Activated naive CD8-positive, alpha-beta T cell treated with anti-CD3 and anti-CD28 coated beads, Interleukin-2, amount 10 ng/mL, durations not matched to agents 7 days and 5 days (primary cell): ENCODE data around the gene PRKCQ. TPM values are rescaled to one million over a fixed set of nuclear protein-coding genes. Genes with fewer than 3 reads are reported as not detected.

ENCODE experiments used
- ATAC-seq: fragments of 150-1000 bp; cut with Tn5 transposase; one replicate; pipeline ENCODE4 v1.10.0; 2021; ENCODE audit warnings: low read depth, moderate library complexity
- POLR2A ChIA-PET: fragments of 350-600 bp; sonication (Branson Sonifier 250); formaldehyde crosslinking; loops from one replicate; lab custom pipeline; 2021; ENCODE audit warnings: antibody characterized with exemption; lab: Charles Lee
- DNase-seq: peaks from one replicate; pipeline ENCODE4 v3.0.0; 2021
- H3K27ac Mint-ChIP-seq: one replicate; pipeline ENCODE4 v1.8.0; 2022; ENCODE audit warnings: mild to moderate bottlenecking, mixed read lengths
- H3K27me3 Mint-ChIP-seq: one replicate; pipeline ENCODE4 v1.8.0; 2022; ENCODE audit warnings: mild to moderate bottlenecking, moderate library complexity, mixed read lengths
- H3K36me3 Mint-ChIP-seq: one replicate; pipeline ENCODE4 v1.8.0; 2021; ENCODE audit warnings: mild to moderate bottlenecking, mixed read lengths
- H3K4me1 Mint-ChIP-seq: one replicate; pipeline ENCODE4 v1.8.0; 2021; ENCODE audit warnings: mixed read lengths
- H3K4me3 Mint-ChIP-seq: one replicate; pipeline ENCODE4 v1.8.0; 2022; ENCODE audit warnings: mild to moderate bottlenecking, moderate library complexity, mixed read lengths
- H3K9me3 Mint-ChIP-seq: one replicate; pipeline ENCODE4 v1.8.0; 2021; ENCODE audit warnings: mixed read lengths
- total RNA-seq, 2 experiments: library from RNA; stranded (reverse); gene quantifications; one replicate each; pipeline ENCODE4 v1.2.3, GENCODE V29; 2021

PRKCQ gene
- total RNA-seq, 2 experiments from 2014 or later: 61.2 to 61.8 TPM

DNA sequence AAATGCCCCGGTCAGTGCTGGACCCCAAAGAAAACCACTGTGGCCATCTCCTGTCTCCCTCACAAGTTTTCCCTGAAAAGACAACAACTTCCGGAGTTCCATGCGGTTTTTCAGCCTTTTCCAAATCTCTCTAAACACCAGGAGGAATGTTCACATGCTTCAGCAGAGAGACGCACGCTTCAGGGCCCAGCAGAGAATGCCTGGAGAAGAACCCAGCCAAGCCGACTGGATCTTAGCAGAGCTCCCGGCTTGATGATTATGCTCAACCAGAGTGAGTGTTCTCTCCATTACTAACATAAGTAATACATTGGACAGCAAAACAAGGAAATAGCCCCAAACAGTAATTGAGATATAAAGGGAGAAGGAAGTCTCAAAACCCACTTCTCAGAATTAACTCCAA lies 17.9 kb downstream of the PRKCQ start:
- no peaks in the 10 kb centered on the region for H3K27me3 Mint-ChIP-seq
- peak overlapping the region; percentile 85 for H3K4me3 Mint-ChIP-seq
- no peak for ATAC-seq
- no peak for DNase-seq
- H3K36me3 Mint-ChIP-seq: peaks cover 46% of the 10 kb centered on the region
- POLR2A ChIA-PET: interaction anchor here (1.3 to 2.9 kb wide), 5 partner anchors 12 to 32 kb away, joined by 3 to 22 read pairs (median 6); partner anchors contain the start of gene PRKCQ
- H3K27ac Mint-ChIP-seq: peak overlapping the region; percentile 85
- H3K9me3 Mint-ChIP-seq: no peaks in the 10 kb centered on the region
- H3K4me1 Mint-ChIP-seq: peaks cover 72% of the 10 kb centered on the region

DNA sequence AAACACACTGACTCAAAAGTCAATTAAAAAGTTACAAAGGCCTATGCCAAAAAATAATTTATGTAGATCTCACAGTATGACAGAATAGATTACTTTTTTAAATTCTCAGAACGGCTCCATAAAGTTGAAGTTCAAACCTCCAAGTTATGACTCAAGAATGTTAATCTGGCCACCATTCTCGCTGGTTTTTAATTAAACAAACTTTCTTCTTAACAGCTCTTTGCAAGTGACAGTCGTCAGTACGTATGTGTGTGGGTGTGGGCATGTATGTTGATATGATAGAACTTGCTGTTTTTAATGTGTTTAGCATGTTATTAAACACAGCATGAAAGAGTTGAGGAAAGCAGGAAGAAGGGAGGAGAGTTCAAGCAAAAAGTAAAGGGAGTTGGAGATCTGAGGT lies 18.5 kb downstream of the PRKCQ start:
- POLR2A ChIA-PET: interaction anchor here (0.7 kb wide), 1 partner anchor 21 kb away, joined by 3 read pairs; no protein-coding TSS in a partner anchor
- no peaks in the 10 kb centered on the region for H3K27me3 Mint-ChIP-seq
- DNase-seq (no peak), ATAC-seq (no peak)
- peaks cover 47% of the 10 kb centered on the region for H3K36me3 Mint-ChIP-seq
- H3K4me3 Mint-ChIP-seq: peak overlapping the region; percentile 85
- H3K9me3 Mint-ChIP-seq: no peaks in the 10 kb centered on the region
- peak overlapping the region; percentile 86 for H3K27ac Mint-ChIP-seq
- peaks cover 67% of the 10 kb centered on the region for H3K4me1 Mint-ChIP-seq

DNA sequence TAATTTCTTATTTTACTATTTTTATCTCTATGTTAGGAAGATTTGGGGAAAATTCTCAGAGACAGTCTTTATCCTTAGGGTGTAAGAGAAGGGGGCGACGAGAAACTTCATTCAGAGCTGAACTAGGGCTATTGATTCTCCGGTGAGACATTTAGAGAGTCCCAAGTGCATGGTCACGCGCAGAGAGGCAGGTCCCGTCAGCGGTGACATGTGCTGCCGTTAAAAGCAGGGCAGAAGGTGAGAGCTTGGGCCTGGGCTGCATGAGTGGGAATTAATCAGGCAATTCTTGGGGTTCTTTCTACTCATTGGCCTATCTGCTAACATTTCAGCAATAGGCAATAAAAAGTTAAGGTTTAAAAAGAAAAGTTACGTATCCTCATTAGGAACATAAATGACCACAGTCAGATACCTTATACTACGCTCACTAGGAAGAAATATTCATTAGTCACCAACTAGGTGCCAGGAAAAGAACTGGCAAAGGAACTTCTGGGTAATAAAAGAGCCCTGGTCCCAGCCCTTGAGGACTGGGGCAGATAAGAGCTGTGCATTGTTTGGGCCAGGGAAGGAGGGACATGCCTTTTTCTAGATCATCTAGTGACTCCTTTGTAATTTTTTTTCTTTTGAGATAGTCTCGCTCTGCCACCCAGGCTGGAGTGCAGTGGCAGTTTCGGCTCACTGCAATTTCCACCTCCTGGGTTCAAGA lies 21.2 kb downstream of the PRKCQ start:
- Mint-ChIP-seq H3K9me3 (no peaks in the 10 kb centered on the region), H3K4me3 (peak overlapping the region; percentile 52), H3K36me3 (peaks cover 54% of the 10 kb centered on the region), H3K27me3 (no peaks in the 10 kb centered on the region), H3K27ac (peak overlapping the region; percentile 54), H3K4me1 (peaks cover 60% of the 10 kb centered on the region)
- POLR2A ChIA-PET: interaction anchor here (1.1 to 1.5 kb wide), 2 partner anchors 19 to 29 kb away, joined by 5 read pairs; no protein-coding TSS in a partner anchor
- no peak for ATAC-seq
- DNase-seq: no peak

DNA sequence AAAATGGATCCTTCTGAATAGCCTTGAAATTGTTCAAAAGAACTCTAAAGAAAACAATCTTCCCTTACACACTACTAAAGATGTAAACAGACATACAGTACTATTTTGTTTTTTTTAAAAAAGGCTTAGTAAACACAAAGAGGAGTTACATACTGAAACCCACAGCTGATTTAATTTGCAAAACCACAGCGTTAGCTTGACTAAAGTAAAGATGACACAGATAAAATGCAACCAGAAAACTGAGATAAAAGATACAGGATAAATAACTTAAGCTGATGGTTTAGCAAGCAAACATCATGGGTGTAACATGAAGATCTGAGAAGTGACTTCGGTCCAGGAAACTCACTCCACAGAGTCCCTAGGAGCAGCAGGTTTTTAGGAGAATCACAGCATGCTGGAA lies 21.8 kb downstream of the PRKCQ start:
- peak overlapping the region; percentile 54 for H3K27ac Mint-ChIP-seq
- no peak for ATAC-seq
- POLR2A ChIA-PET: interaction anchor here (0.6 to 1.5 kb wide), 3 partner anchors 20 to 944 kb away, joined by 3 to 5 read pairs (median 5); no protein-coding TSS in a partner anchor
- peaks cover 51% of the 10 kb centered on the region for H3K36me3 Mint-ChIP-seq
- no peak for DNase-seq
- H3K4me1 Mint-ChIP-seq: peaks cover 53% of the 10 kb centered on the region
- H3K9me3 Mint-ChIP-seq: no peaks in the 10 kb centered on the region
- peak overlapping the region; percentile 52 for H3K4me3 Mint-ChIP-seq
- H3K27me3 Mint-ChIP-seq: no peaks in the 10 kb centered on the region

DNA sequence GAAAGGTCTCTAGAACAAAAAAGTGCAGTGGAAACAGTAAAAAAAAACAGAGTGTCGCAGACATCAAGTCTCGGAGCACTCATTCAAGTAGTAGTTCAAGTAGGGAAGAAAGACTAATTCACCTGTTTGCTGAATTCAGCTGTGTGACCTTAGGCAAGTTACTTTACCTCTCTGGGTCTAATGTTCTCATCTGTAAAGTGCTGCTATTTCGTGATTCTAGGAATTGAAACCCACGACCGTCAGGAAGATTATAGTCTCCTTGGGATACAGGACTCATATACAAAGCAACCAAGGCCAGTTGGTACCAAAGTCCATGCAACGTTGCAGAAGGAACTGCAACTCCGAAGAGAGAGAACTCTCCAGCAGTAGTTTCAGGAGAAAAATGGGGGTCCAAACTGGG lies 26.1 kb downstream of the PRKCQ start:
- Mint-ChIP-seq H3K9me3 (peaks cover 2% of the 10 kb centered on the region), H3K27ac (no peak overlapping the region), H3K4me3 (no peak overlapping the region), H3K4me1 (peaks cover 30% of the 10 kb centered on the region), H3K36me3 (peaks cover 59% of the 10 kb centered on the region), H3K27me3 (no peaks in the 10 kb centered on the region)
- POLR2A ChIA-PET: no interaction called here
- ATAC-seq (no peak), DNase-seq (no peak)

DNA sequence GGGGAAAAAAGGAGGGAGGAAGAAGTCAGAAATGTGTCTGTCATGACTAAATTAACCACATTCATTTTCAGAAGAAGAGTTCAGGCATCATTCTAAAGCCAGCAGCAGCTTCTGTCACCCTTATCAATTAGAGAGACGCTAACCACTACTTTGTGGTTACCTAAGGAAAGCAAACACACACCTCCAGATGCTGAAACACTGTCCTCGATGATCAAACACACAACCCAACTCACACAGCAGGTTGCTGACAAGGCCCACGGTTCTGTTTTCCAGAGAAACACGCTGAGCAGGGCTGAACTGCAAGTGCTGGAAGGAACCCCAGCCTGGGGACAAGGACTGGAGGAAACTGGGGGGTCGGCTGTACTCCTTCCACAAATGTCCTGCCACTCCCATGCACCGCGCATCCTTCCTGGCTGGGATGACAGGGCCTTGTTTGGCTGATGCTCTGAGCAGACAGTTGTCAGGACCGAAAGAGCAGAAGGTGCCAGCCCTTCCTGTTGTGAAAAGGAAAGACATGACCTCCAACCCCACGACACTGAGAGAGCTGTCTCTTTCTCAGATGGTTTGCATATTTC lies 36.6 kb downstream of the PRKCQ start:
- Mint-ChIP-seq H3K9me3 (no peaks in the 10 kb centered on the region), H3K27ac (peak overlapping the region; percentile 100), H3K4me3 (peak overlapping the region; percentile 95), H3K27me3 (no peaks in the 10 kb centered on the region), H3K36me3 (peaks cover 25% of the 10 kb centered on the region), H3K4me1 (peaks cover 58% of the 10 kb centered on the region)
- POLR2A ChIA-PET: interaction anchor here (0.7 to 3.1 kb wide), 16 partner anchors 9 to 70 kb away, joined by 3 to 51 read pairs (median 6); partner anchors contain the start of gene PRKCQ
- ATAC-seq (peak; percentile 81), DNase-seq (peak; percentile 69)

DNA sequence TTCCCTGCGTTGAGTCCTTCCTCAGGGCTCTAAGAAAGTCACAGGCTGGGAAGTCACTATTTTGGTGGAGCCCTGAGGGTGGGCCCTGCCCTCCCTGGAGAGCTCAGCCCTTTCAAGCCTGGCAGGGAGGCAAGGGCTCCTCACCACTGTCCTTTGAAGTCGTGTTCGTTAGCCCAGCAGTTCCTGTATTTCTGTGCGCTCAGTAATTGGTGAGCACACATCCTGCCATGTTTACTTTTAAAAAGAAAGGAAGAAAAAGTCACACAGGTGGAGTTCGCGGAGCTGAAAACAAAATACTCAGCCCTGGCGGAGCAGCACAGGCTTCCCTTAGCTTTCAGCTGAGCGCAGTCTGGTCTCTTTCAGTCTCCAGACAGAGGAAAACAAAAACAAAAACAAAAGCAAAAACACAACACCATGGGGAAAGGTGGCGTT lies 37.1 kb downstream of the PRKCQ start:
- POLR2A ChIA-PET: interaction anchor here (0.6 to 3.1 kb wide), 18 partner anchors 10 to 69 kb away, joined by 3 to 51 read pairs (median 6); partner anchors contain the start of gene PRKCQ
- no peaks in the 10 kb centered on the region for H3K27me3 Mint-ChIP-seq
- H3K27ac Mint-ChIP-seq: peak overlapping the region; percentile 100

DNA sequence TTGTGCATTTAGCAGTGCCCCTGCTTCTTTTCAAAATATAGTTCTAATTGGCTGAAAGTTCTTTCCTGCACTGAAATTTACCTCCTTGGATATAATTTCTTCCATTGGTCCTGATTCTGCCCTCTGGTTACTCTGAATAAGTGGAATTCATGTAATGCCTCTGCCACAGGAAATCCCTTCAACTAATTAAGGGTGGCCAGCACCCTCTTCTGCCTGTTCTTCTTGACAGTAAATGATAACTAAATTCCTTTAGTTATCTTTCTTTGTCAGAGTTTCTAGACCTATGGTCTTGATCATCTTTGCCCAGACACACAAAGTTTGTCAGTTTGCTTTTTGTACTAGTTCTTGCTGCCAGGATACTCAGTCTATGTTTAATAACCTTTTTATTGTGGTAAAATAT lies 40.2 kb downstream of the PRKCQ start:
- Mint-ChIP-seq H3K27me3 (no peaks in the 10 kb centered on the region), H3K27ac (peak overlapping the region; percentile 14), H3K4me1 (peaks cover 52% of the 10 kb centered on the region), H3K9me3 (no peaks in the 10 kb centered on the region), H3K4me3 (peak overlapping the region; percentile 2), H3K36me3 (peaks cover 38% of the 10 kb centered on the region)
- DNase-seq (no peak), ATAC-seq (no peak)
- POLR2A ChIA-PET: no interaction called here

More for the DNA sequence above, 37.1 kb downstream of the PRKCQ start:
- DNase-seq (peak; percentile 63), ATAC-seq (peak; percentile 86)
- H3K4me1 Mint-ChIP-seq: peaks cover 59% of the 10 kb centered on the region
- peak overlapping the region; percentile 95 for H3K4me3 Mint-ChIP-seq
- no peaks in the 10 kb centered on the region for H3K9me3 Mint-ChIP-seq
- peaks cover 25% of the 10 kb centered on the region for H3K36me3 Mint-ChIP-seq

DNA sequence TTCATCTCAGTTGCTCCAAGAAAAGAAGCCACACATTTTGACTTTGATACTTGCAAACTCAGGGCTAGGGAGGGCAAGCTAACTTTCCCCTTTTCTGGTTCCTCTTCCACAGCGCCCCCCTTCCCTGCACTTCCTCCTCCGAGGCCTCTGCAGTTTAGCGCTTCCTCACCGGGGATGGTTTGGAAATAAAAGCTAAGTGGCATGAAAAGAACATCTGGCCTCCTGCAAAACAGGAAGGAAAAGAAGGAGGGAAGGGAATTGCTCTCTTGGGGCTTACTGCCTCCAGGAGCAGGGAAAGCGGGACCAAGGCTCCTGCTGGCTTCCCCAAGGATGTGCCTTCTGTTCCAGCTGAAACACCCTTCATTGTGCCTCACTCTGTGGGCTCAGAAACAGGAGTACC lies 42.3 kb downstream of the PRKCQ start:
- Mint-ChIP-seq H3K27ac (no peak overlapping the region), H3K4me1 (peaks cover 45% of the 10 kb centered on the region), H3K27me3 (no peaks in the 10 kb centered on the region), H3K36me3 (peaks cover 40% of the 10 kb centered on the region), H3K4me3 (no peak overlapping the region), H3K9me3 (no peaks in the 10 kb centered on the region)
- ATAC-seq (no peak), DNase-seq (no peak)
- POLR2A ChIA-PET: interaction anchor here (0.8 kb wide), 1 partner anchor 8 kb away, joined by 4 read pairs; no protein-coding TSS in a partner anchor

DNA sequence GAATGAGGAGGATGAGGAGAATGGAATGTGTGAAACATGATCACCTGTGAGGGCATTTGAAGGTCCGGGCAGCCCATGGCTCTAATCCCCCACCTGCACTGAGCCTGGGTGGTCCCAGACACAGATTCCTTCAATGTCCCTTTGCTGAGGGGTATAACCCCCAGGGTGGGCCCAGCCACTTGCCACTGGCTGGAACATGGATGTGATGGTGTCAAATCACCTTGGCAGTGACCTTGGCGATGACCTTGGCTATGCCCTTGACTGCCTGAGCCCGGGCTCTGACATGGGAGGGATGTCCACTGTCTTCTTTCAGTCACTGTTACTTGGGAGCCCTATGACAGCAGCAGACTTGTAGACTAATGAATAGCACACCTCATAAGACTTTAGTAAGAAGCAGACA lies 44.0 kb downstream of the PRKCQ start:
- POLR2A ChIA-PET: no interaction called here
- H3K9me3 Mint-ChIP-seq: no peaks in the 10 kb centered on the region
- DNase-seq: no peak
- H3K4me3 Mint-ChIP-seq: no peak overlapping the region
- no peak for ATAC-seq
- peak overlapping the region; percentile 40 for H3K27ac Mint-ChIP-seq
- H3K36me3 Mint-ChIP-seq: peaks cover 37% of the 10 kb centered on the region
- peaks cover 45% of the 10 kb centered on the region for H3K4me1 Mint-ChIP-seq
- no peaks in the 10 kb centered on the region for H3K27me3 Mint-ChIP-seq

DNA sequence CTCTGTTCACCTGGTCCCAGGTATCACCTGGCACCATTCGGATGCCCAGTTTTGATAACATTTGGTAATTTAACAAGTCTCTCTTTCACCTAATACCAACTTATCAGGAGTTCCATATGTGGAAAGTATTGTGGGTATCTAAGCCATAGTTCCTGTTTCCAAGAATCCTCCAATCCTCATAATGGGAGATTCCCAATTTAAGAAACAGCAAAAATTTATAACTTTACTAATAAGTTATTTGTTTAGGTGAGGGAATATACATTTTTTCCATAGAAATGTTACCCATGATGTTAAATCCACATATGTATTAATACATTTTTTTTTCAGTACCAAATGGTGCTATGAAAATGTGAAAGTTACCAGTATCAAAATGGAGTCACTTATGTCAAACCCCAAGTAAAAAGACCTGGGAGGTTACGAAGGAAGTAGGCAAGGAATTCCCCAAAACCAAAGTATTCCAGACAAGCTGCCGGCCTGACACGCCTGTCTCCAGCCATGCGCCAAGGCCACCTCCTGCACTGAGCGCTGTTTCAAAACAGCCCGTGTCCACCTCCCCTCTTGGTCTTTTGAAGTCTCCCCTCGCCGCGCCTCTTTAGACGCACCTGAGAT lies 44.8 kb downstream of the PRKCQ start:
- Mint-ChIP-seq H3K27ac (no peak overlapping the region), H3K9me3 (no peaks in the 10 kb centered on the region), H3K4me1 (peaks cover 42% of the 10 kb centered on the region), H3K36me3 (peaks cover 32% of the 10 kb centered on the region), H3K27me3 (no peaks in the 10 kb centered on the region), H3K4me3 (no peak overlapping the region)
- ATAC-seq (no peak), DNase-seq (no peak)
- POLR2A ChIA-PET: no interaction called here

DNA sequence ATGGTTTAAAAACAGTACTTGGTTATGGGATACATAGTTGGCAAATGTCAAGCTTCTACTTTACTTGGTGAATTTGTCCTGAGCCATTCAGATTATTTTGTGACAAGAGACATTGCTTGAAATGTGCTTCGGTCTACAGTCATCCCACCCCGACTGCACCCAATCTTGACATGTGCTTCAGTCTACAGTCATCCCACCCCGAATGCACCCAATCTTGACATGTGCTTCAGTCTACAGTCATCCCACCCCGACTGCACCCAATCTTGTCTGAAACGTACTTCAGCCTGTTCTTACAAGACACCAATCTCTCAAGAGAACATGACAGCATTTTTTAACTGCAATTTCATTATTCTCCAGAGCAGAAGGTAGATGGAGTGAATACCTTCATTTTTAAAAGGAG lies 47.8 kb downstream of the PRKCQ start:
- H3K4me3 Mint-ChIP-seq: no peak overlapping the region
- no peak overlapping the region for H3K27ac Mint-ChIP-seq
- H3K27me3 Mint-ChIP-seq: no peaks in the 10 kb centered on the region
- POLR2A ChIA-PET: interaction anchor here (0.6 to 4.1 kb wide), 2 partner anchors 11 to 470 kb away, joined by 3 to 51 read pairs; partner anchors contain the start of gene IL2RA
- DNase-seq (no peak), ATAC-seq (no peak)
- no peaks in the 10 kb centered on the region for H3K9me3 Mint-ChIP-seq
- peaks cover 59% of the 10 kb centered on the region for H3K4me1 Mint-ChIP-seq
- peaks cover 49% of the 10 kb centered on the region for H3K36me3 Mint-ChIP-seq

DNA sequence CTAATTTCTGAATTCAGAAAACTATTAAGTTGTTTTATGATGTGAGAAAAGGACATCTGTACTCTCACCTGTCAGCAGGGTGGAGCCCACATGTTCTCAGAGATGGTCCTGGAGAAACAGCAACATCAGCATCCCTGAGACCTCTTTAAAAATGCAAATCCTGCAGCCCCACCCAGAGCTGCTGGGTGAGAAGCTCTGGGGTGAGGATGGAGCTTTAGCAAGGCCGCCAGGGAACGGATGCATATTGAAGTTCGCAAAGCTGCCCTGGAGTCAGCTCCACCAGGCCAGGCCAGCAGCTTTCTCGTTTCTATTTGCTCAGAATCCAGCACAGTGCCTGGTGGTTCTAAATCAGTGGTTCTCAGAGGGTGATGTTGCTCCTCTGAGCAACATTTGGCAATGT lies 49.1 kb downstream of the PRKCQ start:
- peak overlapping the region; percentile 98 for H3K27ac Mint-ChIP-seq
- POLR2A ChIA-PET: interaction anchor here (0.7 to 4.1 kb wide), 14 partner anchors 11 to 97 kb away, joined by 3 to 51 read pairs (median 6); partner anchors contain the start of gene PRKCQ
- H3K36me3 Mint-ChIP-seq: peaks cover 50% of the 10 kb centered on the region
- no peaks in the 10 kb centered on the region for H3K9me3 Mint-ChIP-seq
- no peaks in the 10 kb centered on the region for H3K27me3 Mint-ChIP-seq
- ATAC-seq (no peak), DNase-seq (no peak)
- peaks cover 66% of the 10 kb centered on the region for H3K4me1 Mint-ChIP-seq
- H3K4me3 Mint-ChIP-seq: peak overlapping the region; percentile 93
